GM21825 (cell line): ENCODE results near the gene ASTN2.

Source experiments
- ATAC-seq: cut with Tn5 transposase; IDR thresholded peaks from one replicate; pipeline ENCODE4 v1.9.1; 2021; ENCODE audit warnings: mild to moderate bottlenecking, moderate library complexity; ENCODE audit not compliant: unreplicated experiment

ASTN2 gene

GRCh38 chr9:117374076-117374725 is 40.7 kb downstream of the ASTN2 start:
- no peak for ATAC-seq

GRCh38 chr9:117368684-117369230 is 46.1 kb downstream of the ASTN2 start:
- ATAC-seq = no peak

GRCh38 chr9:117365438-117365837 is 49.4 kb downstream of the ASTN2 start:
- ATAC-seq = no peak

GRCh38 chr9:117363006-117363405 is 51.9 kb downstream of the ASTN2 start:
- ATAC-seq = no peak

- ATAC-seq = no peak
Measured at GRCh38 chr9:117359910-117360309, 54.9 kb downstream of the ASTN2 start.

GRCh38 chr9:117355542-117355941 is 59.3 kb downstream of the ASTN2 start:
- no peak for ATAC-seq

- no peak for ATAC-seq
Measured at GRCh38 chr9:117354997-117355396, 59.9 kb downstream of the ASTN2 start.

- ATAC-seq = no peak
Measured at GRCh38 chr9:117354244-117354847, 60.5 kb downstream of the ASTN2 start.

- ATAC-seq = no peak
Measured at GRCh38 chr9:117344892-117345660, 69.8 kb downstream of the ASTN2 start.

GRCh38 chr9:117343427-117343826 is 71.4 kb downstream of the ASTN2 start:
- ATAC-seq = no peak

- no peak for ATAC-seq
Measured at GRCh38 chr9:117341151-117341550, 73.7 kb downstream of the ASTN2 start.

- no peak for ATAC-seq
Measured at GRCh38 chr9:117340422-117340821, 74.4 kb downstream of the ASTN2 start.

- ATAC-seq = no peak
Measured at GRCh38 chr9:117335837-117336433, 78.9 kb downstream of the ASTN2 start.

GRCh38 chr9:117334101-117334500 is 80.8 kb downstream of the ASTN2 start:
- no peak for ATAC-seq

GRCh38 chr9:117325831-117326230 is 89.0 kb downstream of the ASTN2 start:
- no peak for ATAC-seq

- ATAC-seq = no peak
Measured at GRCh38 chr9:117325110-117325731, 89.6 kb downstream of the ASTN2 start.

- no peak for ATAC-seq
Measured at GRCh38 chr9:117323390-117323789, 91.5 kb downstream of the ASTN2 start.

- no peak for ATAC-seq
Measured at GRCh38 chr9:117317192-117317591, 97.7 kb downstream of the ASTN2 start.

- no peak for ATAC-seq
Measured at GRCh38 chr9:117315236-117315635, 99.6 kb downstream of the ASTN2 start.

- no peak for ATAC-seq
Measured at GRCh38 chr9:117313989-117314388, 100.9 kb downstream of the ASTN2 start.

- no peak for ATAC-seq
Measured at GRCh38 chr9:117307701-117308100, 107.2 kb downstream of the ASTN2 start.
